Activated effector memory CD4-positive, alpha-beta T cell treated with Interleukin-2 at 50 U/mL for 16 hours (primary cell): ENCODE results near the gene GPR152.

ENCODE experiments used
- DNase-seq: peaks from one replicate; pipeline ENCODE4 v3.0.0-alpha.2; 2020

The GPR152 gene

DNA sequence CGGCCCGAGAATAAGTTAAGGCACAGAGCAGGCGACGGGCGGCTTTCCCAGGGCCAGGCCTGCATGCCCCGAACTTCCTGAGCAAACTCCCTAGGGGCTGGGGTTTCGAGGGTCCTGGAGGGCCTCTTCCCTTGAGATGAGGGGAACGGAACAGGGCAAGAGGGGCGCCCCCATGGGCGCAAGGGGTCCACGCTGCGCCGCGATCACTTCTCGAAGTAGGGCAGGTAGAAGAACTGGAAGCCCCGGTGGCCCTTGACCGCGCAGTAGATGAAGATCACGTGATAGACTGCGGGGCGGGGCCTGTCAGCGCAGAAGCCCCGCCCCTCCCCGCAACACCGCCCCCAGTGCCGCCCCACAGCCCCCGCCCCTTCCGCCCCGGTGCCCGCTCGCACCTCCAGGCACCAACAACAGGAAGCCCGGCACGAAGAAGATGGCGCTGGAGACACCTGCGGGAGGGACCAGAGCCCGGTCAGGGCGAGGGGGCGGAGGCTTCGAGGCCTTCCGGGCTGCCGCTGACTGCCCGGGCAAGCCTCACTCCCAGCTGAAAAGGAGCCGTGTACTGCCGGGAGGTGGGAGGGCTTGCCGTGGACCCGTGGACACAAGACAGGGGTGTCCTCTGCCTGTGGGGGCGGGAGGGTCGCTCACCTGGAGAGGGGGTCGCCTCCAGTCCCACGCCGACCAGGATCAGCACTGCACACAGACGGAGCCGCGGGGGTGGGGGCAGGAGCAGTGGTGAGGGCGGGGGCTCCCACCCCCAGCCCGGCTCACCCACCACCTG is 12.1 kb upstream of the GPR152 start:
- DNase-seq, result peak; percentile 89

DNA sequence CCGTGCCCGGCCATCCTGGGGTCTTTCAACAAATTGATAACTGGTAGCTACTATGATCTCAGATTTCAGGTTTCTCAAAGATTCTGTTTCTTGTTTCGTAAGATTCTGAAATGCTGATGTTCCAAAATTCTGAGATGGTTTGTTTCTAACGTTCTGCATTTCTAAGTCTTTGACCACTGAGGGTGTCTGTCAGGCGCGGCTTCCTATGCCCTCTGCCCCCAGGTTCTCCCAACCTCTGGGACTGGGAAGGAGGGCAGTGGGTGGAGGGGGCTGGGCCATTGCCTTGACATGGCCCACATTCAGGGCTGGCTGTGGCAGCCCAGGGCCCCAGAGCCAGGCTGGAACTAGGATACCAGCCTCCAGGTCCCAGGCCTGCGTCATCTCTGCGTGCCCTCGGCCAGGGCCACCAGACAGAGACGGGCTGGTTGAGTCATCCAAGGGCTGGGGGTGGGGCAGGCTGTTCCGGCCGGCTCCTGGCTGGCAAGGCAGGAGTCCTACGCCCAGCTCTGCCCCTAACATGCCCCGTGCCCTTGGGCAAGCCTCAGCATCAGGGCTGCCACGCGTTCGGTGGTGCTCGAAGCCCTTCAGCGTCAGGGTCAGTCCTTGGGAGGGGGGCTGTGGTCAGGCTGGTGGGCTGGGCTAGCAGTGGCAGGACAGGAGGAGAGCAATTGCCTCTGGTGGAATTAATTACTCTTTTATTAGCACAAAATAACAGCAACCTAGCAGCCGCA is 11.3 kb upstream of the GPR152 start:
- no peak for DNase-seq

DNA sequence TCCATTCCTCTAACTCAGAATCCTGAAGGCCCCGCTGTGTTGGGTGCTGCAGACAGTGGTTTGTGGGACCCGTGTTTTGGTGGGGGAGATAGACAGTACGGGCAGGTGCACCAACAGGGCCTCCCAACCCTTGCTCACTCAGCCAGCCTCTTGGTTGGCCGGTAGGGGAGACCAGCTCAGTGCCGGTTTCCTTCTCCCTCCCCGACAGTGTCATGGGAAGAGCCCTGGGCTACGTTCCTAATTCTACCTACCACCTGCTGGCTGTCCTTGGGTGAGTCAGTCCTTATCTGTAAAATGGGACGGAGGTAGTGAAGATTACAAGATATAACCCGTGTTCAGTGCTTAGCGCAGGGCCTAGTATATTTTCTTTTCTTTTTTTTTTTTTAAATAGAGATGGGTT is 10.7 kb upstream of the GPR152 start:
- no peak for DNase-seq

DNA sequence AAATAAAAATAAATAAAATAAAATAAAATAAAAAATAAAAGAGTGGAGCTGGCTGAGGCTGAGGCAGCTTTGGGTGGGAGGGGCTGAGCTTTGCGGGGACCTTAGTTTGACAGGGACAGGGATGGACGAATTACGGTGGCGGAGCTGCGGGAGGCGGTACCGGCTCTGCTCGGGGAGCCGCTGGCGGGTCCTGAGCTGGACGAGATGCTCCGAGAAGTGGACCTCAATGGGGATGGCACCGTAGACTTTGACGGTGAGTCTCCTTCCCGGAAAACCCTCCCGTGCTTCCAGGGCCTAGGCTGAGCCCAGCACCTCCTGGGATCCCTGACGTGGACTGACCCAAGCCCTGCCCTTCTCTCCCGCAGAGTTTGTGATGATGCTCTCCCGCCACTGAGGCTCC is 5.7 kb upstream of the GPR152 start:
- no peak for DNase-seq

DNA sequence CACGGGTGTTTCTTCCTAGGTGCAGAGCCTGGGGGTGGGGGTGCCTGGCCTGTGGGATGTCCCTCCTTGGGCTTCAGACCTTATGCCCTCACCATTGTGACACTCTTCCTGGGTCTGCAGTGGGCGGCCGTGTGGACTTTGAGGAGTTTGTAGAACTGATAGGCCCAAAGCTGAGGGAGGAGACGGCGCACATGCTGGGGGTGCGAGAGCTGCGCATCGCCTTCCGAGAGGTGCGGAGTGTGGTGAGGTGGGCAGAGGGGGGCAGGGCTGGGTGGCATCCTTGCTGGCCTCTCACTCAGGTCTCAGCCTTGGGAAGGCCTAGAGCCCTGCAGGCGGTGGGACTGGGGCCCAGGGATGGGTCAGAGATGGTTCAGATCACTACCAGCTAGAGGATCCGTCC is 4.9 kb upstream of the GPR152 start:
- DNase-seq, result no peak

DNA sequence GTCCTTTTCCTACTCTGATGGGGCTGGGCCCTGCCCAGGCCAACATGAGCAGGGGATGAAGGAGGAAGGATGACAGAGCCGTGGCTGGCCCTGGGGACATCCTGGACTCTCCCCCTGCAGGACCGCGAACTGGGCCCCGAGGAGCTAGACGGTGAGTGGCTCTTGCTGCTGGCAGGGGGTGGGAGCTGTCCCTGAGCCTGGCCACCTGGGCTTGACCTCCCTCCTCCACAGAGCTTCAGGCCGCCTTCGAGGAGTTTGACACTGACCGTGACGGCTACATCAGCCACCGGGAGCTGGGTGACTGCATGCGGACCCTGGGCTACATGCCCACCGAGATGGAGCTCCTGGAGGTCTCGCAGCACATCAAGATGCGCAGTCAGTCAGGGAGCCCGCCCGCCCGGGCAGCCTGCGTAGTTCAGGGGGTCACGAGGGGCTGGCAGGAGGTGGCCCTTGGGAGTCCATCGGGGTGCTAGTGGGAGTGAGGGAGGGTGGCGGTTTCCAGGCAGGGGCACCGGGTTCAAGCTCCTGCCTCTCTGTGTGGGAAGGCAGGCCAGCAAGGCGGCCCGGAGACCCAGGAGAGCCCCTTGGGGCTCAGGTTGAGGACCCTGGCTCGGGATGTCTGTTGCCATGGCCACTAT is 3.7 kb upstream of the GPR152 start:
- DNase-seq, result no peak

DNA sequence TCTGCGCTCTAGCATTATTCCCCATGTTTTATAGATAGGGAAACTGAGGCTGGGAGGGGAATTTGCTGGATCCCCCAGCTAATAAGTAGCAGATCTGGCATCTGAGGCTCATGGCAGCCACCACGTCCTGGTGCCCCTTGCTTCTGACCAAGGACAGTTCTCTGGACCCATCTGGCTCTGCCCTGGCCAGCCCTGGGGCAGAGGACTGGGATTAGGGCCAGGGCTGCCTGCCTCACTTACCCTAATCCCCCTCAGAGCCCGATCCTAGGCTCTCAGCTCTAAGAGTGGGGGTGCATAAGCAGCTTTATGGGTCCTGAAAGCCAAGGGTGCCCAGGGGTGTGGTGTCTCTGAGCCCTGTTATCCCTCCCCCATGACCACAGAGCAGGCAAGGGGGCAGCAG is 2.5 kb upstream of the GPR152 start, which contains the start of gene CABP4:
Gene CABP4 (plus strand): TSS at position 301 of the 400 bp plus-strand sequence. CDS start 70 bp downstream, at position 371.
- no peak for DNase-seq

DNA sequence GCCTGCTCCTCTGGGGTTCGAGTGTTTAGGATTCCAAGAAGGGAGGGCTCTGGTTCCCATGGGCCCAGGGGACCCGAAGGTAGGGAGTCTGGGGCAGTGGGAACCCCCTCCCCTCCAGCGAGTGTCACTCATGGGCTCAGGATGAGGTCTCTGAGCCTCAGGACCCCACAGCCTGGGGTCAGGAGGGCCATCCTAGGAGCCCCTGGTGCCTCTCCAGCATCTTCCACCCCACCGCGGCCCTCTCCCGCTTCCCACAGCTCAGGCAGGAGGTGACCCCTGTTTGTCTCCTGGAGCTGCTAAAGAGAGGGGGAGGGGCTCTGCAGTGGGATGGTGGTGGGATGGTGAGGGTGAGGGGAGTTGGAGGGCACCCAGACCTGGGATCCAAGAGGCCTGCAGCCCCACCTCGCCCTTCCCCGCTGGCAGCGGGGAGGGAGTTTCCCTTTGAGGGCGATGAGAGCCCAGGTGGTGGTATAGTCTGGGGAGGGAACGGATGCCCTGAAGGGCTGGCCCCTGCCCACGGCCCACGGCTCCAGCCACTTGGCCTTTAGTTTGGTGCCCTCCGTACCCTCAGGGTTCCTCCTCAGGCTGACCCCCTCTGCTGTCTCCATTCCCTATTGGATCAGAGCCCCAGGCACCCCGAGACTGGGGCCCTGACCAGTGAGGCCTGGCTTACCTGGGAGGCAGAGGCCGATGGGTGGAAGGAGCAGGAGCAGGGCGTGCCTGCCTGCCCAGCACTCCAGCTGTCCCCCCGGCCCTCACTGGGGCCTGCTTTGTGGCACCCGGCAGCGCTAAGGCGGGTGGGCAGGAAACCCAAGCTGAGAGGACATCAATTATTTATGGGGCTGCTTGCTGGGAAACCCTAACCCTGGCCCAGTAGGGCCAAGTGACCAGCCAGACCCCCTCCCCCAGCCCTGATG is 1.5 kb upstream of the GPR152 start:
- DNase-seq, result no peak

DNA sequence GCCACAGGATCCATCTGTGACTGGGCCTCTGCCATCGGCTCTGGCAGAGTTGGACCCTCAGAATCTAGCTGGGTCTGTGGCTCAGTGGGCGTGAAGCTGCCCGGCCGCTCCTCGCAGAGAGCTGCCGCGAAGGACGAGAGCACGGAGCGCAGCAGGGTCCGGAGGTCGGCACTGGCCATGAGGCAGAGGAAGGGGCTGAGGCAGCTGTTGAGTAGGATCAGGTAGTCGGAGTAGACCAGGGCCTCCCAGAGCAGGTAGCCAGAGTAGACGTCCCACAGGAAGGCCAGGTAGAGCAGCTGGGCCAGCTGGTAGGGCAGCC is 912 bp downstream of the GPR152 start:
- DNase-seq, result no peak

DNA sequence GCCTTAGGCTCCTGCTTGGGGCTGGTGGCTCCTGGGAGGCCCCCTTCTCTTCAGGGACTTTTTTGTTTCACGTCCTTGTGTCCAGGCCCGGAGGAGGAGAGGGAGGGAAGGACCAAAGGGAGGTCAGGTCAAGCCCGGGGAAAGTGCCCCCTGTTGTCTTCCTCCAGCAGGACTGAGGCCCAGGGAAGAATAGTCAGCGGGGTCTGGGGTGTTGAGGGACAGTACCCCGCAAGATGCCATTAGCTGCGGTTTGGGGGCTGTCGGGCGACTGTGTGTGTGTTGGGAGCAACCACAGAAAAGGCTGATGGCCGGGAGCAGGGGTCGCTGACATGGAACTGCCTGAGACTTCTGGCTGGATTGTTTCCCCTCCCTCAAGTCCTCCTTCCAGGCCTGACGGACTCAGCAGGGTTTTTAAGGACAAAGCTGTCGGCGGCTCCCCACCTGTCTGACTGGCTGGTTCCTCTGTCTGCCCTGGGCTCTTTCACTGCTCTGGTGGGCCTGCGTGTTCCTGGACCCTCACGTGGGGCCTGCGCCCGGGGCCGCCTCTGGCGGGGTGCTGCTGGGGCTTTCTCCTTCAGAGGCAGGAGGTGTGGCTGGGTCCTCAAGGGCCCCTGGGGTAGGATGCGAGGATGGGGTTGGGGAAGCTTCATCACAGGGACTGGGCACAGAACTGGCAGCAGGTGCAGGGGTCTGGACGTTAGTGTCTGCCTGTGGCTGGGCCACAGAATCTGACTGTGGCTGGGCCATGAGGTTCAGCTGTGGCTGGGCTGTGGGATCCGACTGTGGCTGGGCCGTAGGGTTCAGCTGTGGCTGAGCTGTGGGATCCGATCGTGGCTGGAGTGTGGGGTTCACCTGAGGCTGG is 1.5 kb downstream of the GPR152 start:
- DNase-seq, result no peak

DNA sequence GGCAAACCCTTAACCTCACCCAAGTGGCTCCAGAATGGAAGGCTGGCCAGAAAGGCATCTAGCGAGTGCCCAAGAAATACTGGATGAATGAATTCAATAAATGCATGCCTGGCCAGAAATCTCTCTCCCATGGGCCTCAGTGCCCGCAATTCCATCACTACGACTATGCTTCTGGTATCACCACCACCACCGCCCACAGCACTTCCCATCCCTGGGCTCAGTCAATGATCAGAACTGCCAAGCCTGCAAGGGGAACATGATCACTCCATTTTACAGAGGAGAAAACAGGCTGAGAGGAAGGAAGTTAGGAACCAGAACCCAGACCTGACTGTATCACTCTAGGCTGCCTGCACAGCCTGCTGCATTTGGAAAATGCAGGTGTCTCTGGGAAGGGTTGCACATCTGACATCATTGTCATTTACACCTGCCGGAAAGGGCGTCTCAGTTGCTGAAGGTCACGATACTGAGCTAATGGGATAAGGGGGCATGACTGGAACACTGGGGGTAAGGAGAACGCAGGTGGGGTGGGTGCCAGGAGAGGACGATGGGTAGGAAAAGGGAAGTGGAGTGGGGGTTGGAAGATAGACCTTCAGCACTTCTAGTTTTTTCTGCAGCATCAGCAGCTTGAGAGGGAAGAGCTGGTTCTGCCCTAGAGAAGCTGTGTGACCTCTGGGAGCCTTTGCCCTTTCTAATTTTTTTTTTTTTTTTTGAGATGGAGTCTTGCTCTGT is 3.2 kb downstream of the GPR152 start:
- DNase-seq, result no peak

DNA sequence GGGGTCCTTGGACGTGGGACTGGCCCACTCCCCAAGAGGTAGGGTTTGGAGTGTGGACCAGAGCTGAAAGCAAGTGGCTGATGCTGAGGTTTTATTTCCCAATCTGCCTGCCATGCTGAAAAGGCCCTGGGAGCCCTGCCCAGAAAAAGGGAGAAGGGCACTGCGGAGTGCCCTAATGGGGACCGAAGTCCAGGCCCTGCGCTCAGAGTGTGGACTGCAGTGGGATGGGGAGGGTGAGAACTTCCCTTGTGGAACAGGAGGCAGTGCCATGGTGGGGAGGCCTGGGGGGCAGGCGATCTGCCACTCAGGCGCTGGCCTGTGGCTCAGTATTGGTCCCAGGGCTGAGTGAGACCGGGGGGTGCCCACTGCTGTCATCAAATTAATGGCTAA is 4.3 kb downstream of the GPR152 start:
- DNase-seq, result no peak

DNA sequence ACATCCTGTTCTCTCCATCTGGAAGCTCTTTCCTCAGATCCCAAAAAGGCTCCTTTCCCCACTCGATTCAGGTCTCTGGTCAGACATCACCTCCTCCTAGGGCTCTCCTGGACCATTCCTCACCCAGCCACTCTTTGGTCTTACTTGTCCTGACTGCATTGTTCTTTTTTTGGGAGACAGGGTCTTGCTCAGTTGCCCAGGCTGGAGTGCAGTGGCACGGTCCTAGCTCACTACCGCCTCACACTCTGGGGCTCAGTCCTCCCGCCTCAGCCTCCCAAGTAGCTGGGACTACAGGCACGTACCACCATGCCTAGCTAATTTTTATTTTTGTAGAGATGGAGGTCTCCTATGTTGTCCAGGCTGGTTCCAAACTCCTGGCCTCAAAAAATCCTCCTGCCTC is 7.0 kb downstream of the GPR152 start:
- no peak for DNase-seq

DNA sequence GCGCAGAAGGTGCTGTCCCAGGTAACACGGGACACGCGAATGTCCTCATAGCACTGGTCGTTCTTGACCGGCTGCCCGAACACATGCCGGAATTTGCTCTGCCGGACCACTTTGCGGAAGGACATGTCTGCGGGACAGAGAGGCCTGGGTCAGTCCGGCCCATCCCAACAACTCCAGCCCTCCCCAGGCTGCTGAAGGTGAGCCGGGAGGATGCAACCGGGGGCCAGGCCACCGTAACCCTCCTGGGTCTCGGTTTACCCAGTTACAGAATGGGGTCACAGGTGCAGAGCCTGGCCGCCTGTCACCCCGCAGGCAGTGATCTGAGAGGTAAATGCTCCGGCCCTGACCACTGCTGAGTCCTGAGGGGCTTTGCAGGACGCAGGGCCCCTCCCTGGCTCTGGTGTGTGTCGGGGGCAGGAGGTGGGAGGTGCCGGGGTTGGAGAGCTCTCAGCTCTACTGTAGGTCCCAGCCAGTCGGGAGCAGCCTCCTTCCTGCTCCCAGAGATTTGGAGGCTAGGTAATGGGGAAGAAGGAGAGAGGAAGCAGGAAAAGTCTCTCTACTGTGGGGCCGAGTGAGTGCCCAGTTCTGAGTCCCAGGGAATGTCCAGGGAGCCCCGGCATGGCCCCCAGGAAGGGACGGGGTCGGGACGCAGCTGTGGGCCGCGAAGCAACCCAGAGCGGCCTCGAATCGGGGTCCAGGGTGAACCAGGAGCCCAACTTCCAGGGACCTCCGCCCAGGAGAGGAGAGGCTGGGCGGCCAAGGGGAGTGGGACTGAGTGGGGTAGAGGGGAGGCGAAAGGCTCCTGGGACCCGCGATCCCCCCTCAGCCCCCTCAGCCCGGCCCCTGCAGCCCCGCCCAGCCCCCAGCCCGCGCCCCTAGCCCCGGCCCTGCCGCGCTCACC is 9.8 kb downstream of the GPR152 start:
- DNase-seq, result no peak

DNA sequence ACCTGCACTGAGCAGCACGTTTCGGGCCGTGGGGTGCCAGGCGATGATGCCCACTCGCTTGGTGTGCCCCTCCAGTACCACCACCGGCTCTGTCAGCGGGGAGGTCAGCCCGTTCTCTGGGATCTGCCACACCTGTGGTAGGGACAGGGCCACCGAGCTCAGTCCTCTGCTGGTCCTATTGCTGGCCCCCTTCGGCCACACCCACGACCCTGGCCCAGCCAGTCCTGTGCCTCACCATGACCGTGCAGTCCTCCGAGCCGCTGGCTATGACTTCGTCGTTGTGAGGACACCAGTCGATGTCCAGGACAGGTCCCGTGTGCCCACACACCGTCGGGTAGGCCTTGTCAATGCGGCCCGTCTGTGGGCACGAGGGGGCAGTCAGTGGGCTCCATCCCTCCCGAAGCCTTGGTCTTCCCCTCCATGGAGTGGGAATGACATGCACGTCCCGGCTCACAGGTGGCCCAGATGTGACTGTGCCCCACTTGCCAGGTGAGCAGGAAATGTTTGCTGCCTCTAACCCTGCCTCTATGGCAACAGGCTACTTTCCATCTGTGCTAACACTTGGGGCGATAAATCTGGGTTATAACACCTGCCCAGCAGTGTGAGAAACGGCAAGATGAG is 10.7 kb downstream of the GPR152 start:
- DNase-seq, result no peak

DNA sequence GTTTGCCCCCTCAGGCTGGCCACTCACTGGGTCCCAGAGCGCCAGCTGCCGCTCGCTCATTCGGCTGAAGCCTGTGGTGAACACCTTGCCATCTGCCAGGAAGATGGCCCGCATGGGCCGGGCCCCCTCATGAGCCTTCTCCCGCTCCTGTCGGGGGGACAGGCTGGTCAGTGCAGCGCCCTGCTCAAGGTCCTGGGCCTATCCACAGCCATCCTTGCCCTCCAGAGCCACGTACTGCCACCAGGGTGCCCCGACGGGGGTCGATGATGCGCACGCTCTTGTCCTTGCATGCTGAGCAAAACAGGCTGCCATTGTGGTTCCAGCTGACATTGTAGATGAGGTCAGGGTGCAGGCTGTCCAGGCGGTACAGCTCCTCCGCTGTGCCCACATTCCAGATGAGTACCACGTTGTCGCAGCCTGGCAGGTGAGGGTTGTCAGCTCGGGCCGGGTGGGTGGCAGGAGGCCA is 11.4 kb downstream of the GPR152 start:
- DNase-seq, result no peak

DNA sequence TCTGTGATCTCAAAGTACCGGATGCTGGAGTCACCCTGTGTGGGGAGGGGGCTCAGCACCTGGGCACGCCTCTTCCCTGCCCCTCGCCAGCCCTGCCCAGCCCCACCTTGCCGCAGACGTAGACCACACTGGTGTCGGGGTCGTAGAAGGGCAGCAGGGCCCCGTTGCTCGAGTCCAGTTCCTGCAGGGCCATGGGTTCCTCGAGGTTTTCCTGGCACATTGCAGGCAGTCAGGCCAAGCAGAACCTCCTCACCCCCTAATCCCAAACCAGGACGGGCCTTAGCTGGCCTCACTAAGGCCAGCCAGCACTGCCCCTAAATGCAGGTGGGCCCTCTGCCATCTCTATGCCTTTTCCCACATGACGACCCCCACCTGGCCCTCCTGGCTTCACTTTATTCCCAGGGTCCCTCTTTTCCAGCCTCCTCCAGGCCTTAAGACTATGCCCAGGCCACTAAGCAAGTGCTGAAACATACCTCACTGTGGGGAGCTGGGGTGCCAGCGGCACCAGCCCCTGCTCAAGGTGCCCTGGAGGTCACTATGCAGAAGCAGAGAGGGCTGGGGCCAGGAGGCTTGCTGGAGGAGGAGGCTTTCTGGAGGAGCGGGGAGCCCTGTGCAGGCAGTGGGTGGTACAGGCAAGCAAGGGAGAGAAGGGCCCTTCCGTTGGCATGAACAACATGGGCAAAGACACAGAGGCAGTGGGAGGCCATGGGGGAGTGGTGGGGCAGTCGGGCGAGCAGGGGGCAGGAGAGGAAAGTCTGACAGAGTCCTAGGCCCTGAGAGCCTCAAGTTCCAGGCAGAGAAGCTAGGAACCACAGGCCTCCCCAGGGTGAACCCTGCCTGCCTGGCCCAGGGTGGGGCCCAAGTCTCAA is 12.1 kb downstream of the GPR152 start:
- DNase-seq, result no peak
